CD14-positive monocyte (primary cell): ENCODE measurements around the gene NTRK2. TPM values are rescaled to one million over a fixed set of nuclear protein-coding genes. Genes with fewer than 3 reads are reported as not detected.

Experiments used
- DNase-seq, 3 donors: peaks; one replicate each; pipeline ENCODE4 v3.0.0-alpha.2; 2011 to 2022
- H2AFZ ChIP-seq: 2 replicates; pipeline ENCODE4 v1.6.0; 2012; ENCODE audit warnings: mild to moderate bottlenecking, low read depth, low read length, inconsistent platforms; ENCODE audit not compliant: insufficient read depth, poor library complexity, severe bottlenecking
- H3K27ac ChIP-seq, 2 donors: 1 replicate in 1 of 2; 2 replicates in 1 of 2; pipeline ENCODE4 v1.5.1; 2012 to 2013; ENCODE audit warnings: low read length in 2 of 2, control low read depth in 1 of 2, inconsistent platforms in 1 of 2, low read depth in 1 of 2, mild to moderate bottlenecking in 1 of 2
- H3K27me3 ChIP-seq, 2 donors: one replicate each; pipeline versions ENCODE4 v1.6.0 to v1.6.1; 2011 to 2013; ENCODE audit warnings: low read length in 2 of 2; ENCODE audit not compliant: control insufficient read depth in 2 of 2, insufficient read depth in 2 of 2
- H3K36me3 ChIP-seq, 2 donors: replicated peaks in 1 of 2; 1 replicate in 1 of 2; 2 replicates in 1 of 2; pipeline versions ENCODE4 v1.5.1 to v1.6.1; 2012 to 2013; ENCODE audit warnings: low read length in 2 of 2, control low read depth in 1 of 2, inconsistent platforms in 1 of 2, mild to moderate bottlenecking in 1 of 2; ENCODE audit not compliant: insufficient read depth in 2 of 2, control insufficient read depth in 1 of 2
- H3K4me1 ChIP-seq, 2 donors: 1 replicate in 1 of 2; 2 replicates in 1 of 2; pipeline versions ENCODE4 v1.5.1 to v1.6.1; 2012 to 2013; ENCODE audit warnings: low read length in 2 of 2, control low read depth in 1 of 2, inconsistent platforms in 1 of 2, mild to moderate bottlenecking in 1 of 2, moderate library complexity in 1 of 2; ENCODE audit not compliant: insufficient read depth in 2 of 2, control insufficient read depth in 1 of 2
- H3K4me2 ChIP-seq: replicated peaks from 2 replicates; pipeline ENCODE3; 2012; ENCODE audit warnings: low read length, moderate library complexity, mild to moderate bottlenecking; ENCODE audit not compliant: poor library complexity, severe bottlenecking; ENCODE audit errors: extremely low read depth
- H3K4me3 ChIP-seq, 3 experiments: fragments of 200-600 bp in 1 of 3; sonication (generic) in 1 of 3; replicated peaks in 1 of 3; 1 replicate in 2 of 3; 2 replicates in 1 of 3; pipeline ENCODE4 v1.5.1; 2011 to 2013; ENCODE audit warnings: low read length in 3 of 3, mild to moderate bottlenecking in 3 of 3, control low read depth in 2 of 3, low read depth in 2 of 3, inconsistent platforms in 1 of 3, moderate library complexity in 1 of 3
- H3K79me2 ChIP-seq: 2 replicates; pipeline ENCODE4 v1.6.0; 2012; ENCODE audit warnings: mild to moderate bottlenecking, control low read depth, inconsistent platforms, low read length, moderate library complexity; ENCODE audit not compliant: insufficient read depth
- H3K9ac ChIP-seq: 2 replicates; pipeline ENCODE4 v1.6.0; 2017; ENCODE audit warnings: low read length, mild to moderate bottlenecking; ENCODE audit not compliant: insufficient read depth, poor library complexity, severe bottlenecking
- H3K9me3 ChIP-seq, 2 donors: replicated peaks in 1 of 2; 1 replicate in 1 of 2; 2 replicates in 1 of 2; pipeline versions ENCODE4 v1.5.1 to v1.6.1; 2012 to 2013; ENCODE audit warnings: low read length in 2 of 2, control low read depth in 1 of 2; ENCODE audit not compliant: control insufficient read depth in 1 of 2, insufficient read depth in 1 of 2
- H4K20me1 ChIP-seq: 2 replicates; pipeline ENCODE4 v1.6.0; 2012; ENCODE audit warnings: mild to moderate bottlenecking, low read length, control low read depth, moderate library complexity; ENCODE audit not compliant: insufficient read depth
- H3K27ac Mint-ChIP-seq, 7 donors: one replicate each; pipeline ENCODE4 v1.8.0; 2020; ENCODE audit warnings: mild to moderate bottlenecking in 7 of 7, mixed read lengths in 7 of 7, moderate library complexity in 6 of 7, inconsistent platforms in 2 of 7
- H3K27me3 Mint-ChIP-seq, 3 donors: one replicate each; pipeline ENCODE4 v1.8.0; 2021 to 2022; ENCODE audit warnings: low read depth in 3 of 3, mild to moderate bottlenecking in 3 of 3, mixed read lengths in 3 of 3, moderate library complexity in 3 of 3, inconsistent platforms in 1 of 3
- H3K36me3 Mint-ChIP-seq, 2 donors: one replicate each; pipeline ENCODE4 v1.8.0; 2020; ENCODE audit warnings: mixed read lengths in 2 of 2, inconsistent platforms in 1 of 2, mild to moderate bottlenecking in 1 of 2
- H3K4me1 Mint-ChIP-seq: one replicate; pipeline ENCODE4 v1.8.0; 2020; ENCODE audit warnings: mild to moderate bottlenecking, mixed read lengths
- H3K4me3 Mint-ChIP-seq, 2 donors: one replicate each; pipeline ENCODE4 v1.8.0; 2020; ENCODE audit warnings: mild to moderate bottlenecking in 2 of 2, mixed read lengths in 2 of 2, moderate library complexity in 1 of 2
- H3K9me3 Mint-ChIP-seq, 7 donors: one replicate each; pipeline ENCODE4 v1.8.0; 2020 to 2022; ENCODE audit warnings: mixed read lengths in 7 of 7, mild to moderate bottlenecking in 6 of 7, moderate library complexity in 6 of 7, inconsistent platforms in 2 of 7
- CTCF ChIP-seq: fragments of 200-600 bp; IDR thresholded peaks from one replicate; pipeline ENCODE4 v1.8.0; 2022; ENCODE audit warnings: antibody characterized with exemption, mild to moderate bottlenecking
- WGBS: methylation state at CpG from one replicate; pipeline ENCODE4 v1.1.5; 2013; ENCODE audit warnings: missing lambda C conversion rate; ENCODE audit not compliant: insufficient coverage; 5-methylcytosine and 5-hydroxymethylcytosine counted together
- intact Hi-C, 2 donors: fragments of 100-400 bp; cut with micrococcal nuclease; formaldehyde crosslinking; loops; one replicate each; pipeline versions ENCODE4 v1.15.0 to v1.15.1; 2023
- polyA minus RNA-seq: library from RNA; depleted of rRNA, polyadenylated mRNA; stranded (reverse); fragments of >200 nt; gene quantifications from 2 replicates; pipeline ENCODE4 v1.2.3, GENCODE V29; 2012
- polyA plus RNA-seq, 3 donors: library from polyadenylated mRNA; depleted of rRNA in 1 of 3; unstranded in 2 of 3; stranded (reverse) in 1 of 3; fragments of 300-500 nt in 2 of 3; fragments of >200 nt in 1 of 3; fragmentation: Illumina TruSeq in 2 of 3; gene quantifications; 1 replicate in 2 of 3; 2 replicates in 1 of 3; pipeline ENCODE4 v1.2.3, GENCODE V29; 2012 to 2021
- total RNA-seq, 12 experiments: library from RNA in 1 of 12; stranded (reverse) in 1 of 12; fragments of 120-200 nt in 1 of 12; gene quantifications; one replicate each; pipeline ENCODE4 v1.2.4 and lab custom pipeline; 2013 to 2026; ENCODE audit warnings: mixed read lengths in 6 of 12, inconsistent platforms in 1 of 12

Gene NTRK2
- total RNA-seq (2013): 0.02 TPM
- polyA plus RNA-seq (not detected), polyA minus RNA-seq (not detected in 2 replicates), total RNA-seq (lab: John Stamatoyannopoulos, UW) (0 to 8.6 (median 0.17) reads per million in 11 experiments)

GRCh38 chr9:84669288-84670137 is at the start of gene NTRK2:
TSS of gene NTRK2 (plus strand) at chr9:84669729. CDS start at chr9:84670749, 1,020 bp downstream.
- H3K36me3 ChIP-seq: no peaks in the 10 kb centered on the region
- Mint-ChIP-seq H3K4me3 (peak within 1 kb of the TSS; percentile 47 to 86), H3K27ac (no peak within 1 kb of the TSS), H3K27me3 (peaks cover 57 to 69% (median 58%) of the 10 kb centered on the region in 3 donors), H3K9me3 (peaks cover 0 to 17% (median 3%) of the 10 kb centered on the region in 7 donors), H3K4me1 (peaks cover 13% of the 10 kb centered on the region), H3K36me3 (no peaks in the 10 kb centered on the region)
- WGBS: under 1% methylated on average over 51 of the region's 69 CpGs
- TF ChIP-seq CTCF: no peak
- no peak for DNase-seq
- H3K27ac ChIP-seq: no peak within 1 kb of the TSS
- H3K9me3 ChIP-seq: peaks cover 0 to 17% of the 10 kb centered on the region in 2 donors
- H3K4me2 ChIP-seq: peak within 1 kb of the TSS; percentile 40
- H3K4me3 ChIP-seq: peak within 1 kb of the TSS in 1 of 3 experiments; percentile 39
- H2AFZ ChIP-seq: no peak within 1 kb of the TSS
- intact Hi-C loops: loop anchor here in 1 of 2 donors (10.0 kb wide), 1 partner anchor 55 kb away; no protein-coding TSS in a partner anchor
- no peak within 1 kb of the TSS for H3K9ac ChIP-seq
- peaks cover 0 to 2% of the 10 kb centered on the region in 2 donors for H3K4me1 ChIP-seq
- no peaks in the 10 kb centered on the region for H4K20me1 ChIP-seq
- H3K79me2 ChIP-seq: no peaks in the 10 kb centered on the region
- peaks cover 39 to 80% of the 10 kb centered on the region in 2 donors for H3K27me3 ChIP-seq

- Histone ChIP-seq H3K79me2 (no peaks in the 10 kb centered on the region), H2AFZ (no peak overlapping the region), H3K4me2 (no peak overlapping the region), H3K9ac (no peak overlapping the region), H3K36me3 (no peaks in the 10 kb centered on the region), H3K4me1 (no peaks in the 10 kb centered on the region), H3K4me3 (no peak overlapping the region), H3K27ac (no peak overlapping the region), H3K9me3 (no peaks in the 10 kb centered on the region), H3K27me3 (no peaks in the 10 kb centered on the region), H4K20me1 (no peaks in the 10 kb centered on the region)
- no peak overlapping the region for H3K27ac Mint-ChIP-seq
- H3K9me3 Mint-ChIP-seq: peaks cover 0 to 4% (median 0%) of the 10 kb centered on the region in 7 donors
- 100% methylated on average over 2 of the region's 2 CpGs for WGBS
- peaks cover 0 to 1% (median 0%) of the 10 kb centered on the region in 3 donors for H3K27me3 Mint-ChIP-seq
- no peak for TF ChIP-seq CTCF
- H3K4me1 Mint-ChIP-seq: peaks cover 4% of the 10 kb centered on the region
- intact Hi-C loops: no loop called here
- no peaks in the 10 kb centered on the region for H3K36me3 Mint-ChIP-seq
- DNase-seq: no peak
- H3K4me3 Mint-ChIP-seq: no peak overlapping the region
These were observed 49.2 kb upstream of the NTRK2 start for GRCh38 chr9:84620338-84620737.
